Suprapubic skin (tissue), 4 donors: ENCODE data around the gene MAP4K5.

Experiments
- CTCF ChIP-seq, 2 donors: fragments of 200-600 bp in 1 of 2; fragments of 450-650 bp in 1 of 2; sonication (generic) in 1 of 2; IDR thresholded peaks; one replicate each; pipeline ENCODE4 v1.5.1; 2016 to 2019; ENCODE audit warnings: antibody characterized with exemption in 2 of 2, mild to moderate bottlenecking in 1 of 2, moderate library complexity in 1 of 2
- EP300 ChIP-seq: sonication (generic); formaldehyde crosslinking; IDR thresholded peaks from one replicate; pipeline ENCODE4 v1.6.1; 2017; ENCODE audit warnings: antibody characterized with exemption
- POLR2AphosphoS5 ChIP-seq, 3 donors: sonication (generic); formaldehyde crosslinking; IDR thresholded peaks; one replicate each; pipeline ENCODE4 v1.6.1; 2017; ENCODE audit warnings: antibody characterized with exemption in 3 of 3

- TF ChIP-seq POLR2AphosphoS5 (IDR thresholded peaks at IDR 0.05): no peak
- no peak for TF ChIP-seq CTCF (IDR thresholded peaks at IDR 0.05)
- TF ChIP-seq EP300: no peak
These were observed 19.5 kb upstream of the MAP4K5 start for GRCh38 chr14:50551877-50552276.
